Subcutaneous abdominal adipose tissue (tissue), 5 donors: ENCODE results near the gene GIPC2.

Experiments used
- H3K27ac ChIP-seq: one replicate; pipeline ENCODE4 v1.7.0; 2013; ENCODE audit warnings: low read depth, mild to moderate bottlenecking, inconsistent platforms, low read length, moderate library complexity
- H3K27me3 ChIP-seq, 5 donors: one replicate each; pipeline ENCODE4 v1.7.0; 2013; ENCODE audit warnings: low read length in 5 of 5, inconsistent platforms in 1 of 5; ENCODE audit not compliant: control insufficient read depth in 5 of 5, insufficient read depth in 4 of 5
- H3K36me3 ChIP-seq, 5 donors: one replicate each; pipeline ENCODE4 v1.7.0; 2013; ENCODE audit warnings: low read length in 5 of 5; ENCODE audit not compliant: control insufficient read depth in 5 of 5, insufficient read depth in 5 of 5
- H3K4me1 ChIP-seq, 5 donors: one replicate each; pipeline ENCODE4 v1.7.0; 2013; ENCODE audit warnings: low read length in 5 of 5, mild to moderate bottlenecking in 3 of 5, moderate library complexity in 1 of 5; ENCODE audit not compliant: control insufficient read depth in 5 of 5, insufficient read depth in 5 of 5
- H3K4me3 ChIP-seq, 5 donors: one replicate each; pipeline ENCODE4 v1.7.0; 2013; ENCODE audit warnings: low read length in 5 of 5, low read depth in 1 of 5
- H3K9ac ChIP-seq, 5 donors: one replicate each; pipeline ENCODE4 v1.7.0; 2013; ENCODE audit warnings: low read length in 5 of 5, mild to moderate bottlenecking in 4 of 5, moderate library complexity in 3 of 5
- H3K9me3 ChIP-seq, 5 donors: one replicate each; pipeline ENCODE4 v1.7.0; 2013; ENCODE audit warnings: low read length in 5 of 5; ENCODE audit not compliant: control insufficient read depth in 5 of 5
- donor health status: healthy.
- donor health status: healthy.
- donor health status: healthy.
- donor health status: healthy.
- donor health status: healthy.

Gene GIPC2

GRCh38 chr1:78048446-78048845, 2.7 kb downstream of the GIPC2 start:
- no peak overlapping the region for H3K9ac ChIP-seq
- H3K9me3 ChIP-seq: no peaks in the 10 kb centered on the region
- H3K27ac ChIP-seq: peak overlapping the region; percentile 60
- H3K4me3 ChIP-seq: no peak overlapping the region
- H3K36me3 ChIP-seq: no peaks in the 10 kb centered on the region
- peaks cover 3 to 50% (median 24%) of the 10 kb centered on the region in 5 donors for H3K4me1 ChIP-seq
- peaks cover 0 to 4% (median 3%) of the 10 kb centered on the region in 5 donors for H3K27me3 ChIP-seq

- Histone ChIP-seq H3K4me3 (no peak overlapping the region), H3K27me3 (peaks cover 0 to 4% (median 3%) of the 10 kb centered on the region in 5 donors), H3K36me3 (no peaks in the 10 kb centered on the region), H3K9me3 (no peaks in the 10 kb centered on the region), H3K27ac (no peak overlapping the region), H3K4me1 (peaks cover 3 to 50% (median 24%) of the 10 kb centered on the region in 5 donors), H3K9ac (no peak overlapping the region)
These were observed 3.6 kb downstream of the GIPC2 start for GRCh38 chr1:78049396-78049795.

GRCh38 chr1:78051005-78051404, 5.2 kb downstream of the GIPC2 start:
- Histone ChIP-seq H3K27me3 (peaks cover 0 to 4% (median 3%) of the 10 kb centered on the region in 5 donors), H3K4me3 (no peak overlapping the region), H3K36me3 (no peaks in the 10 kb centered on the region), H3K9me3 (no peaks in the 10 kb centered on the region), H3K27ac (no peak overlapping the region), H3K4me1 (peaks cover 3 to 50% (median 11%) of the 10 kb centered on the region in 5 donors), H3K9ac (no peak overlapping the region)

GRCh38 chr1:78052685-78053405, 7.1 kb downstream of the GIPC2 start:
- H3K27me3 ChIP-seq: no peaks in the 10 kb centered on the region
- H3K4me1 ChIP-seq: peaks cover 0 to 34% (median 3%) of the 10 kb centered on the region in 5 donors
- no peak overlapping the region for H3K9ac ChIP-seq
- peak overlapping the region; percentile 29 for H3K27ac ChIP-seq
- H3K36me3 ChIP-seq: no peaks in the 10 kb centered on the region
- H3K9me3 ChIP-seq: no peaks in the 10 kb centered on the region
- no peak overlapping the region for H3K4me3 ChIP-seq

GRCh38 chr1:78053498-78053897, 7.7 kb downstream of the GIPC2 start:
- Histone ChIP-seq H3K9ac (no peak overlapping the region), H3K27ac (peak overlapping the region; percentile 23), H3K4me3 (no peak overlapping the region), H3K27me3 (no peaks in the 10 kb centered on the region), H3K36me3 (no peaks in the 10 kb centered on the region), H3K9me3 (no peaks in the 10 kb centered on the region), H3K4me1 (peaks cover 0 to 30% (median 3%) of the 10 kb centered on the region in 5 donors)

- Histone ChIP-seq H3K9ac (no peak overlapping the region), H3K27ac (no peak overlapping the region), H3K4me3 (no peak overlapping the region), H3K27me3 (no peaks in the 10 kb centered on the region), H3K9me3 (no peaks in the 10 kb centered on the region), H3K4me1 (peaks cover 0 to 30% (median 3%) of the 10 kb centered on the region in 5 donors), H3K36me3 (no peaks in the 10 kb centered on the region)
These were observed 8.8 kb downstream of the GIPC2 start for GRCh38 chr1:78054559-78054958.

- H3K27me3 ChIP-seq: no peaks in the 10 kb centered on the region
- H3K9ac ChIP-seq: no peak overlapping the region
- no peak overlapping the region for H3K4me3 ChIP-seq
- H3K9me3 ChIP-seq: no peaks in the 10 kb centered on the region
- H3K27ac ChIP-seq: no peak overlapping the region
- peaks cover 0 to 30% (median 3%) of the 10 kb centered on the region in 5 donors for H3K4me1 ChIP-seq
- no peaks in the 10 kb centered on the region for H3K36me3 ChIP-seq
These were observed 9.2 kb downstream of the GIPC2 start for GRCh38 chr1:78054972-78055371.

- Histone ChIP-seq H3K9me3 (no peaks in the 10 kb centered on the region), H3K36me3 (no peaks in the 10 kb centered on the region), H3K9ac (no peak overlapping the region), H3K4me1 (peaks cover 0 to 30% (median 3%) of the 10 kb centered on the region in 5 donors), H3K27ac (no peak overlapping the region), H3K4me3 (peak overlapping the region in 4 of 5 donors; percentile 11 to 51 (median 24)), H3K27me3 (no peaks in the 10 kb centered on the region)
These were observed 9.9 kb downstream of the GIPC2 start for GRCh38 chr1:78055565-78056132.

GRCh38 chr1:78058670-78059069, 12.9 kb downstream of the GIPC2 start:
- H3K4me1 ChIP-seq: peaks cover 0 to 19% (median 0%) of the 10 kb centered on the region in 5 donors
- no peaks in the 10 kb centered on the region for H3K9me3 ChIP-seq
- no peak overlapping the region for H3K27ac ChIP-seq
- no peak overlapping the region for H3K4me3 ChIP-seq
- H3K9ac ChIP-seq: no peak overlapping the region
- H3K27me3 ChIP-seq: no peaks in the 10 kb centered on the region
- H3K36me3 ChIP-seq: no peaks in the 10 kb centered on the region

- H3K36me3 ChIP-seq: no peaks in the 10 kb centered on the region
- peaks cover 0 to 12% (median 0%) of the 10 kb centered on the region in 5 donors for H3K4me1 ChIP-seq
- H3K27me3 ChIP-seq: no peaks in the 10 kb centered on the region
- no peak overlapping the region for H3K9ac ChIP-seq
- no peaks in the 10 kb centered on the region for H3K9me3 ChIP-seq
- no peak overlapping the region for H3K27ac ChIP-seq
- H3K4me3 ChIP-seq: no peak overlapping the region
These were observed 15.2 kb downstream of the GIPC2 start for GRCh38 chr1:78060857-78061563.
